ENCODE results near the gene VCAM1.
A peak's percentile ranks its signal among the peaks of the same experiment; 100 is the strongest.
"Not testable (repeated sequence)": the region's sequence is repeated elsewhere in the genome, so short reads cannot be mapped to it uniquely, and the experiment has no call there.

Gene VCAM1

DNA sequence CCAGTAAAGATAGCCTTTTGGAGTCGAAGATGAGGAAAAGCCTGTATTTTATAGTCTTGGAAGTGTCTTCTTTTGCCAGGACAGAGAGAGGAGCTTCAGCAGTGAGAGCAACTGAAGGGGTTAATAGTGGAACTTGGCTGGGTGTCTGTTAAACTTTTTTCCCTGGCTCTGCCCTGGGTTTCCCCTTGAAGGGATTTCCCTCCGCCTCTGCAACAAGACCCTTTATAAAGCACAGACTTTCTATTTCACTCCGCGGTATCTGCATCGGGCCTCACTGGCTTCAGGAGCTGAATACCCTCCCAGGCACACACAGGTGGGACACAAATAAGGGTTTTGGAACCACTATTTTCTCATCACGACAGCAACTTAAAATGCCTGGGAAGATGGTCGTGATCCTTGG, at the start of gene VCAM1:
VCAM1 (plus strand) TSS at position 253 of the 400 bp plus-strand sequence; CDS start at position 372, 119 bp downstream.
- no peak for DNase-seq (ENCODE audit: low spot score)
- H3K27me3 Mint-ChIP-seq (ENCODE audit: low read depth): peaks cover 11% of the 10 kb centered on the region
- no peak within 1 kb of the TSS for H3K4me3 Mint-ChIP-seq
- no peaks in the 10 kb centered on the region for H3K9me3 Mint-ChIP-seq
- H3K36me3 Mint-ChIP-seq (ENCODE audit: low read depth): no peaks in the 10 kb centered on the region
- H3K27ac Mint-ChIP-seq: no peak within 1 kb of the TSS
- H3K4me1 Mint-ChIP-seq (ENCODE audit: low read depth): no peaks in the 10 kb centered on the region

- no peaks in the 10 kb centered on the region for H3K36me3 Mint-ChIP-seq (ENCODE audit: low read depth)
- no peak for DNase-seq (ENCODE audit: low spot score)
- no peaks in the 10 kb centered on the region for H3K4me1 Mint-ChIP-seq (ENCODE audit: low read depth)
- no peak overlapping the region for H3K27ac Mint-ChIP-seq
- peaks cover 8% of the 10 kb centered on the region for H3K27me3 Mint-ChIP-seq (ENCODE audit: low read depth)
- H3K4me3 Mint-ChIP-seq: no peak overlapping the region
- no peaks in the 10 kb centered on the region for H3K9me3 Mint-ChIP-seq
Measured at GRCh38 chr1:100670083-100670482, 49.5 kb upstream of the VCAM1 start.

GRCh38 chr1:100671601-100672000, 47.9 kb upstream of the VCAM1 start:
- Mint-ChIP-seq H3K9me3 (no peaks in the 10 kb centered on the region), H3K27me3 (ENCODE audit: low read depth) (peaks cover 8% of the 10 kb centered on the region), H3K4me1 (ENCODE audit: low read depth) (no peaks in the 10 kb centered on the region), H3K27ac (no peak overlapping the region), H3K4me3 (no peak overlapping the region), H3K36me3 (ENCODE audit: low read depth) (no peaks in the 10 kb centered on the region)
- DNase-seq (ENCODE audit: low spot score): no peak

- Mint-ChIP-seq H3K36me3 (ENCODE audit: low read depth) (no peaks in the 10 kb centered on the region), H3K4me3 (no peak overlapping the region), H3K27me3 (ENCODE audit: low read depth) (no peaks in the 10 kb centered on the region), H3K9me3 (no peaks in the 10 kb centered on the region), H3K27ac (no peak overlapping the region), H3K4me1 (ENCODE audit: low read depth) (no peaks in the 10 kb centered on the region)
- no peak for DNase-seq (ENCODE audit: low spot score)
Measured at GRCh38 chr1:100683448-100684349, 35.8 kb upstream of the VCAM1 start.

- no peak overlapping the region for H3K4me3 Mint-ChIP-seq
- no peak overlapping the region for H3K27ac Mint-ChIP-seq
- no peak for DNase-seq (ENCODE audit: low spot score)
- H3K9me3 Mint-ChIP-seq: no peaks in the 10 kb centered on the region
- H3K36me3 Mint-ChIP-seq (ENCODE audit: low read depth): no peaks in the 10 kb centered on the region
- H3K27me3 Mint-ChIP-seq (ENCODE audit: low read depth): no peaks in the 10 kb centered on the region
- H3K4me1 Mint-ChIP-seq (ENCODE audit: low read depth): no peaks in the 10 kb centered on the region
Measured at GRCh38 chr1:100699744-100700143, 19.8 kb upstream of the VCAM1 start.

DNA sequence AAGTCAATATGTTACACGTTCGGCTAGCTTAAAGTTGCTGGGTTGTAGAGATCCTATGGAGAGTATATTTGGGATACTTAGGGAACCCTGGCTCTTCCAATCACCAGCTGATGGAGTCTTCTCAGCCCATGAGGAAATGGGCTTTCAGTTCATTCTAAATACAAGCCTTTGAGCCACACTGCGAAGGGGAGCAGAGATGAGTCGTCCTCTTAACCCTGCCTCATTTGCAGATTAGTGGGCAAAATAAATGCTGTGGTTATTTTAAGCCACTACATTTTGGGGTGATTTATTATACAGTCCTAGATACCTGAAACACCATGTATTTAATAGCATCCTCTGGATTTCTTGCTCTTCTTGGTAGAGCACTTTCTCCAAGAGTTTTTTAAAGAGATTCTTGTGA, 19.0 kb upstream of the VCAM1 start:
- Mint-ChIP-seq H3K4me3 (no peak overlapping the region), H3K27me3 (ENCODE audit: low read depth) (no peaks in the 10 kb centered on the region), H3K9me3 (no peaks in the 10 kb centered on the region), H3K4me1 (ENCODE audit: low read depth) (no peaks in the 10 kb centered on the region), H3K36me3 (ENCODE audit: low read depth) (no peaks in the 10 kb centered on the region), H3K27ac (no peak overlapping the region)
- no peak for DNase-seq (ENCODE audit: low spot score)

DNA sequence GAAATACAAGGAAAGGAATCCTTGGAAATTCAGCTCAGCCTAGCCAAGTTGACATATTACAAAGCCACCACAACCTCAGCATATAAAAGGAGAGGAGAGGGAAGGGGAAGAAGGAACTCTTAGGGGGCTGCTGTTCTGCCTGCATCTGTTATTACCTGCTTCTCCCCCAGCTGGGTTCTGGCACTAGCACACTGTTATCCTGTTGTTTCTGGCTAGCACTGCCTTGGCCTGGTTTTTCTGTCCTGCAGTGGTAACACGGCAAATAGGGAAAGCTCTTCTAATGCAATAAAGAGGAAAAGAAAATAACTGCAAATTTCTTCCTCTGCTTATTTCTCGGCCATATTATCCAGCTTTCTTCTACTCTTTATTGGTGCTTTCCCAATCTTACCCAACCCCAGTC, 16.5 kb upstream of the VCAM1 start:
- Mint-ChIP-seq H3K36me3 (ENCODE audit: low read depth) (no peaks in the 10 kb centered on the region), H3K9me3 (no peaks in the 10 kb centered on the region), H3K4me3 (no peak overlapping the region), H3K4me1 (ENCODE audit: low read depth) (no peaks in the 10 kb centered on the region), H3K27me3 (ENCODE audit: low read depth) (no peaks in the 10 kb centered on the region), H3K27ac (no peak overlapping the region)
- DNase-seq (ENCODE audit: low spot score): no peak

DNA sequence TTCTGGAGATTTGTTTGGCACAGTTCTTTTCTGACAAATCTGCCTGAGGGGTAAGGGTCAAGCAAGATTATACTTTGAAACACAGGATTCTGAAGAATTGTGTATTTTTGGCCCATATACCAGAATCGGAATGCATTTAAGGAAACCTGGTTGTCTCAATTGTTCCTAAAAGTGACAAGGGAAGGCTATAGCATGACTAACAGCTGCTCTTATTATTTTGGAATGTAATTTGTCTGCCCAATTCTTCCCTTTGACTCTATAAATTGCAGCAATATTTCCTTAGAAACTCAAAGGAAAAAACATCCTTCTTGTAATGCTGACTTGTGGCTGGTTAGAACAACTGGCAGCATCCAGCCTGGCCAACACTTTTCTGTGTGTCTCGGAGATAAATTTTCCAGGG, 15.8 kb upstream of the VCAM1 start:
- H3K27me3 Mint-ChIP-seq (ENCODE audit: low read depth): no peaks in the 10 kb centered on the region
- H3K27ac Mint-ChIP-seq: no peak overlapping the region
- no peaks in the 10 kb centered on the region for H3K9me3 Mint-ChIP-seq
- no peaks in the 10 kb centered on the region for H3K36me3 Mint-ChIP-seq (ENCODE audit: low read depth)
- DNase-seq (ENCODE audit: low spot score): no peak
- H3K4me1 Mint-ChIP-seq (ENCODE audit: low read depth): no peaks in the 10 kb centered on the region
- H3K4me3 Mint-ChIP-seq: no peak overlapping the region

DNA sequence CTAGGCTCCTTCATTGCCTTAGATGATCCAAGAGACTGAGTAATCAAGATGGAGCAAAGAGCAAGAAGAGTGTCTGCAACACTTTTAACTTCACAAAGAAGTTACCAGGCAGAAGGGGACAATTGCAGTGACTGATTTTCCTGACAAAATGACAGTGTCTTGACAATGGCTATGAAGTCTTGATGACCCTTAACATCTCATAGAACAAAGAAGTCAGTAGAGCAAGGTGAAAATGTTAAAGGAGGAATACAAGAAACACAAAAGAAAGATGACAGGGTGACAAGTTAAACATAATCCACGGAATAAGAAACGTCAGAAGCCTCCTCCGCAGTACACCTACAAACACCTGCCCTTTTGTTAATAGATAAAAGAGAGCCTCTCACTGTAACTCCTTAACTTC, 15.1 kb upstream of the VCAM1 start:
- no peak overlapping the region for H3K4me3 Mint-ChIP-seq
- H3K9me3 Mint-ChIP-seq: no peaks in the 10 kb centered on the region
- H3K27me3 Mint-ChIP-seq (ENCODE audit: low read depth): no peaks in the 10 kb centered on the region
- H3K4me1 Mint-ChIP-seq (ENCODE audit: low read depth): no peaks in the 10 kb centered on the region
- DNase-seq (ENCODE audit: low spot score): no peak
- H3K36me3 Mint-ChIP-seq (ENCODE audit: low read depth): no peaks in the 10 kb centered on the region
- H3K27ac Mint-ChIP-seq: no peak overlapping the region

DNA sequence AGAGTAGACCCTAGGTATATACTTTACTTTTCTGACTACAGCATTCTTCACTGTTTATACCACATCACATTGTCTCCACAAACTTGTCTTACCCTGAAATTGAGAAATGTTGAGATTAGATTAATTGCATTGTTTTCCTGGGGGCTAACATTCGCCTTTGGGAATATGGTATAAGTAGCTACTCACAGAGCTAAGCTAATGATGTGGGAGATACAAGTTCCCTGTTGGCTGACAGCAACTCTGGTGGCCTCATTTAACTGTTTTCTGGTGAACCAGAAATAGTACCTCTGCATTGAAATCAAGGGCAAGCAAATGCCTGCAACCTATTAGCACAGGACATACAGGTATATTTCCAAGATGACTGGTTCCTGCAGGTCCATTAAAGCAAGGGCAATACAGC, 13.2 kb upstream of the VCAM1 start:
- Mint-ChIP-seq H3K36me3 (ENCODE audit: low read depth) (no peaks in the 10 kb centered on the region), H3K4me1 (ENCODE audit: low read depth) (no peaks in the 10 kb centered on the region), H3K9me3 (no peaks in the 10 kb centered on the region), H3K4me3 (no peak overlapping the region), H3K27ac (no peak overlapping the region), H3K27me3 (ENCODE audit: low read depth) (no peaks in the 10 kb centered on the region)
- DNase-seq (ENCODE audit: low spot score): no peak

DNA sequence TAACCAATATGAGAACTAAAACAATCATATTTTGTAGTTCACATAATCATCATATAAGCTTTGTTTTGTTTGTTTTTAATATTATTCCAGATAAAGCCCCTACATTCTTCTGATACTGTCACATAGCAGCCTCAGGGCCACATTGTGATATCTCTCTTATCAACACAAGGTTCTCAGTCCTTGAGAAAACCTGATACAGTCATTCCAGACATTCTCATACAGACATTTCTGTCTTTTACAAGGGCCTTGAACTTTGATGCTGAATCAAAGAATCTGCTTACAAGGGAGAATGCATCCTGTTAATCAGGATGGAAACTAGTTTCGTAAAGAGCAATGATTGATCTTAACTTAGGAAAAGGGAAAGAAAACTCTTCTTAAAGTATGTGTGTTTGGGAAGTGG, 12.7 kb upstream of the VCAM1 start:
- no peak overlapping the region for H3K4me3 Mint-ChIP-seq
- H3K27ac Mint-ChIP-seq: no peak overlapping the region
- no peaks in the 10 kb centered on the region for H3K27me3 Mint-ChIP-seq (ENCODE audit: low read depth)
- no peaks in the 10 kb centered on the region for H3K4me1 Mint-ChIP-seq (ENCODE audit: low read depth)
- H3K9me3 Mint-ChIP-seq: no peaks in the 10 kb centered on the region
- no peak for DNase-seq (ENCODE audit: low spot score)
- no peaks in the 10 kb centered on the region for H3K36me3 Mint-ChIP-seq (ENCODE audit: low read depth)

DNA sequence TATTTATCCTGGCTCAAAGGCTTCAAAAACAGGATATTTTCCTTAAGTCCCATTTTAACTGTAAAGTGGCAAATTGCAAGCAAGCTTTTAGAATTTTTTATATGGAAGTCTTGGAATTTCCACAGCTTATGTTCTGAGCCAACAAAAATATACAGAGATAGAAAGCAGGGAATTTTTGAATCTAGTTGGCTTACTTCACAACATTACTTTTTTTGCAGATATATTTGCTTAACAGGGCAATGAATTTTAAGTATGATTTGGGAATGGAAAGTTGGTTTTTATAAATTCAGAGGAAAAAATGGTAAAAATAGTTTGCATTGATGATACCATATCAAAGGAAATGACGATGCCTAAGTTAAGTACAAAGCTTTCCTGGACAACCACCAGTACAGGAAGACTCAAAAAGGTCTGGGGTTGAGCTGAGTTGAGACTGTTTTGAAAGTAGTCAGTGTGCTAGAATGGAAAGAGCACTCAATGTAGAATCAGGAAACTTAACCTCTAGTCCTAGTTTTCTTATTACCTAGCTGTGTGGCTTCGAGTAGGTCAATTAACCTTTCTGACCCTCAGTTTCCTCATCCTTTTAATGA, 11.0 kb upstream of the VCAM1 start:
- Mint-ChIP-seq H3K36me3 (ENCODE audit: low read depth) (no peaks in the 10 kb centered on the region), H3K27ac (no peak overlapping the region), H3K4me3 (no peak overlapping the region), H3K9me3 (no peaks in the 10 kb centered on the region), H3K27me3 (ENCODE audit: low read depth) (peaks cover 6% of the 10 kb centered on the region), H3K4me1 (ENCODE audit: low read depth) (peaks cover 8% of the 10 kb centered on the region)
- no peak for DNase-seq (ENCODE audit: low spot score)

GRCh38 chr1:100710906-100711682, 8.4 kb upstream of the VCAM1 start:
- no peak for DNase-seq (ENCODE audit: low spot score)
- Mint-ChIP-seq H3K27ac (no peak overlapping the region), H3K4me3 (no peak overlapping the region), H3K27me3 (ENCODE audit: low read depth) (peaks cover 6% of the 10 kb centered on the region), H3K36me3 (ENCODE audit: low read depth) (no peaks in the 10 kb centered on the region), H3K9me3 (no peaks in the 10 kb centered on the region), H3K4me1 (ENCODE audit: low read depth) (peaks cover 10% of the 10 kb centered on the region)

DNA sequence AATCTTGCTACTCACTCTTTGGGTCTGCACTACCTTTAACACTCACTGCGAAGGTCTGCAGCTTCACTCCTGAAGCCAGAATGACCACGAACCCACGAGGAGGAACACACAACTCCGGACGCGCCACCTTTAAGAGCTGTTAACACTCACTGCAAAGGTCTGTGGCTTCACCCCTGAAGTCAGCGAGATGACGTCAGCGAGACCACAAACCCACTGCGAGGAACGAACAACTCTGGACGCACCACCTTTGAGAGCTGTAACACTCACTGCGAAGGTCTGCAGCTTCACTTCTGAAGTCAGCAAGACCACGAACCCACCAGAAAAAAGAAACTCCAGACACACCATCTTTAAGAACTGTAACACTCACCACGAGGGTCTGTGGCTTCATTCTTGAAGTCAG, 6.5 kb upstream of the VCAM1 start:
- H3K4me1 Mint-ChIP-seq (ENCODE audit: low read depth); H3K9me3 Mint-ChIP-seq; H3K27me3 Mint-ChIP-seq (ENCODE audit: low read depth); H3K36me3 Mint-ChIP-seq (ENCODE audit: low read depth): not testable (repeated sequence)
- DNase-seq (ENCODE audit: low spot score): peak; percentile 69
- H3K4me3 Mint-ChIP-seq: peak overlapping the region; percentile 53
- peak overlapping the region; percentile 19 for H3K27ac Mint-ChIP-seq

All from T-helper 2 cell treated with Interferon-gamma antibody and Interleukin-4, amounts not matched to agents 5 μg/mL and 100 μg/mL, for 36 hours (primary cell).